ENCODE measurements around the gene MRGPRE. TPM values are rescaled to one million over a fixed set of nuclear protein-coding genes. Genes with fewer than 3 reads are reported as not detected.
"Not testable (repeated sequence)": the region's sequence is repeated elsewhere in the genome, so short reads cannot be mapped to it uniquely, and the experiment has no call there.

MRGPRE gene
- not detected for total RNA-seq (ENCODE audit: unreplicated experiment)
- long read RNA-seq, result 0 reads

GRCh38 chr11:3231851-3232744, at the start of gene MRGPRE:
MRGPRE (minus strand) TSS chr11:3232417; CDS start chr11:3228799, 3,618 bp downstream.
- H3K36me3 Mint-ChIP-seq (ENCODE audit: low read depth, unreplicated experiment), result no peaks in the 10 kb centered on the region
- no peak within 1 kb of the TSS for H3K4me3 Mint-ChIP-seq (ENCODE audit: unreplicated experiment)
- H3K27me3 Mint-ChIP-seq (ENCODE audit: unreplicated experiment), result no peaks in the 10 kb centered on the region
- TF ChIP-seq CTCF (IDR thresholded peaks at IDR 0.05; ENCODE audit: unreplicated experiment), result no peak
- no peaks in the 10 kb centered on the region for H3K9me3 Mint-ChIP-seq (ENCODE audit: unreplicated experiment)
- H3K27ac Mint-ChIP-seq (ENCODE audit: unreplicated experiment), result no peak within 1 kb of the TSS
- H3K4me1 Mint-ChIP-seq (ENCODE audit: unreplicated experiment), result peaks cover 20% of the 10 kb centered on the region
- no peak for DNase-seq (ENCODE audit: low spot score)

- not testable (repeated sequence) for H3K9me3 Mint-ChIP-seq (ENCODE audit: unreplicated experiment); H3K27ac Mint-ChIP-seq (ENCODE audit: unreplicated experiment); H3K27me3 Mint-ChIP-seq (ENCODE audit: unreplicated experiment); H3K4me1 Mint-ChIP-seq (ENCODE audit: unreplicated experiment); H3K4me3 Mint-ChIP-seq (ENCODE audit: unreplicated experiment); DNase-seq (ENCODE audit: low spot score); H3K36me3 Mint-ChIP-seq (ENCODE audit: low read depth, unreplicated experiment)
These were observed 48.9 kb upstream of the MRGPRE start for GRCh38 chr11:3281146-3281545.

GRCh38 chr11:3280662-3281061, 48.4 kb upstream of the MRGPRE start:
- not testable (repeated sequence) for H3K27me3 Mint-ChIP-seq (ENCODE audit: unreplicated experiment); H3K4me3 Mint-ChIP-seq (ENCODE audit: unreplicated experiment); H3K36me3 Mint-ChIP-seq (ENCODE audit: low read depth, unreplicated experiment); H3K9me3 Mint-ChIP-seq (ENCODE audit: unreplicated experiment); H3K27ac Mint-ChIP-seq (ENCODE audit: unreplicated experiment); DNase-seq (ENCODE audit: low spot score); H3K4me1 Mint-ChIP-seq (ENCODE audit: unreplicated experiment)

GRCh38 chr11:3278922-3279321, 46.7 kb upstream of the MRGPRE start:
- H3K36me3 Mint-ChIP-seq (ENCODE audit: low read depth, unreplicated experiment); H3K9me3 Mint-ChIP-seq (ENCODE audit: unreplicated experiment); H3K27ac Mint-ChIP-seq (ENCODE audit: unreplicated experiment); H3K27me3 Mint-ChIP-seq (ENCODE audit: unreplicated experiment); H3K4me3 Mint-ChIP-seq (ENCODE audit: unreplicated experiment); H3K4me1 Mint-ChIP-seq (ENCODE audit: unreplicated experiment); DNase-seq (ENCODE audit: low spot score): not testable (repeated sequence)

GRCh38 chr11:3273629-3274028, 41.4 kb upstream of the MRGPRE start:
- not testable (repeated sequence) for H3K9me3 Mint-ChIP-seq (ENCODE audit: unreplicated experiment); DNase-seq (ENCODE audit: low spot score); H3K36me3 Mint-ChIP-seq (ENCODE audit: low read depth, unreplicated experiment); H3K27ac Mint-ChIP-seq (ENCODE audit: unreplicated experiment); H3K4me3 Mint-ChIP-seq (ENCODE audit: unreplicated experiment); H3K4me1 Mint-ChIP-seq (ENCODE audit: unreplicated experiment); H3K27me3 Mint-ChIP-seq (ENCODE audit: unreplicated experiment)

- DNase-seq (ENCODE audit: low spot score); H3K27me3 Mint-ChIP-seq (ENCODE audit: unreplicated experiment): not testable (repeated sequence)
These were observed 30.3 kb upstream of the MRGPRE start for GRCh38 chr11:3262548-3262947.

GRCh38 chr11:3261831-3262230, 29.6 kb upstream of the MRGPRE start:
- not testable (repeated sequence) for H3K36me3 Mint-ChIP-seq (ENCODE audit: low read depth, unreplicated experiment); H3K27ac Mint-ChIP-seq (ENCODE audit: unreplicated experiment); H3K27me3 Mint-ChIP-seq (ENCODE audit: unreplicated experiment); H3K4me1 Mint-ChIP-seq (ENCODE audit: unreplicated experiment); DNase-seq (ENCODE audit: low spot score); H3K9me3 Mint-ChIP-seq (ENCODE audit: unreplicated experiment); H3K4me3 Mint-ChIP-seq (ENCODE audit: unreplicated experiment)

More at GRCh38 chr11:3262548-3262947, 30.3 kb upstream of the MRGPRE start:
- not testable (repeated sequence) for H3K9me3 Mint-ChIP-seq (ENCODE audit: unreplicated experiment); H3K27ac Mint-ChIP-seq (ENCODE audit: unreplicated experiment); H3K4me3 Mint-ChIP-seq (ENCODE audit: unreplicated experiment); H3K36me3 Mint-ChIP-seq (ENCODE audit: low read depth, unreplicated experiment); H3K4me1 Mint-ChIP-seq (ENCODE audit: unreplicated experiment)

GRCh38 chr11:3257509-3257908, 25.3 kb upstream of the MRGPRE start:
- DNase-seq (ENCODE audit: low spot score); H3K4me1 Mint-ChIP-seq (ENCODE audit: unreplicated experiment); H3K36me3 Mint-ChIP-seq (ENCODE audit: low read depth, unreplicated experiment); H3K27ac Mint-ChIP-seq (ENCODE audit: unreplicated experiment); H3K9me3 Mint-ChIP-seq (ENCODE audit: unreplicated experiment); H3K4me3 Mint-ChIP-seq (ENCODE audit: unreplicated experiment); H3K27me3 Mint-ChIP-seq (ENCODE audit: unreplicated experiment): not testable (repeated sequence)

- H3K9me3 Mint-ChIP-seq (ENCODE audit: unreplicated experiment); DNase-seq (ENCODE audit: low spot score); H3K4me1 Mint-ChIP-seq (ENCODE audit: unreplicated experiment); H3K27ac Mint-ChIP-seq (ENCODE audit: unreplicated experiment); H3K4me3 Mint-ChIP-seq (ENCODE audit: unreplicated experiment); H3K27me3 Mint-ChIP-seq (ENCODE audit: unreplicated experiment); H3K36me3 Mint-ChIP-seq (ENCODE audit: low read depth, unreplicated experiment): not testable (repeated sequence)
These were observed 23.0 kb upstream of the MRGPRE start for GRCh38 chr11:3255241-3255640.

- not testable (repeated sequence) for H3K9me3 Mint-ChIP-seq (ENCODE audit: unreplicated experiment); H3K27ac Mint-ChIP-seq (ENCODE audit: unreplicated experiment); H3K4me3 Mint-ChIP-seq (ENCODE audit: unreplicated experiment); H3K4me1 Mint-ChIP-seq (ENCODE audit: unreplicated experiment); DNase-seq (ENCODE audit: low spot score); H3K27me3 Mint-ChIP-seq (ENCODE audit: unreplicated experiment); H3K36me3 Mint-ChIP-seq (ENCODE audit: low read depth, unreplicated experiment)
These were observed 22.6 kb upstream of the MRGPRE start for GRCh38 chr11:3254773-3255172.
